NCI-H128 (cell line): ENCODE measurements around the gene SMIM9.
"Not testable (repeated sequence)": the region's sequence is repeated elsewhere in the genome, so short reads cannot be mapped to it uniquely, and the experiment has no call there.

Source experiments
- DNase-seq: peaks from one replicate; lab custom pipeline; 2025; ENCODE audit not compliant: unreplicated experiment; lab: John Stamatoyannopoulos, UW

The SMIM9 gene

DNA sequence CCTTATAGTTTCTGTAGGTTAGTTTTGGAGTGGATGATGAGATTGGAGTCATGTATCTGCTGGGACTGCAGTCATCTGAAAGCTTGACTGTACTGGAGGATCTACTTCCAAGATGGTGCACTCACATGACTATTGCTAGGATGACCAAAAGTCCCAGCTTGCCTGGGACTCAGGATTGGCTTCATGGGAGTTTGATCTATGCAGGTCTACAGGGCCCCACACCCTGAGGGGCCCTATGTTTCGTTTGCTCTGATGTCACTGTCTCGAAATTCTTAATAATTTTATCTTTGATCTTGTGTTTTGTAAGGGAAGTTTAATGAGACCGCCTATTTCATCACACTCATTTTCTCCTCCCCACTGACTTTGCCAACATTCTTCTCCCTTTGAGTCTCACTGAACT, at the start of gene SMIM9:
SMIM9 (minus strand) TSS at position 101 of the 400 bp plus-strand sequence. CDS start 3,806 bp downstream, outside the sequence.
- no peak for DNase-seq

DNA sequence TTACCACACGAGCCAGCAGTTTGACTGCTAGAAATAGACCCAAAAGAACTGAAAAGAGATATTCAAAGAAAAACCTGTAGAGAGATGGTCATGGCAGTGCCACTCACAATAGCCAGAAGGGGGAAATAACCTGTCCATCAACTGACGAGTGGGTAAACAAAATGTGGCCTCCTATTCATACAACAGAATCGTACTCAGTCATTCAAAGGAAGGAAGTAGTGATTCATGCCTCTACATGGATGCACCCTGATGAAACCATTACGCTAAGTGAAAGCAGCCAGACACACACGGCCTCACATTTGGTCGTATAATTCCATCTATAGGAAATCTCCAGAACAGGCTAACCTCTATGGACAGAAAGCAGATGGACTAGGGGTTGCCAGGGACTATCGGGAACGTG, 49.6 kb upstream of the SMIM9 start:
- DNase-seq: not testable (repeated sequence)

DNA sequence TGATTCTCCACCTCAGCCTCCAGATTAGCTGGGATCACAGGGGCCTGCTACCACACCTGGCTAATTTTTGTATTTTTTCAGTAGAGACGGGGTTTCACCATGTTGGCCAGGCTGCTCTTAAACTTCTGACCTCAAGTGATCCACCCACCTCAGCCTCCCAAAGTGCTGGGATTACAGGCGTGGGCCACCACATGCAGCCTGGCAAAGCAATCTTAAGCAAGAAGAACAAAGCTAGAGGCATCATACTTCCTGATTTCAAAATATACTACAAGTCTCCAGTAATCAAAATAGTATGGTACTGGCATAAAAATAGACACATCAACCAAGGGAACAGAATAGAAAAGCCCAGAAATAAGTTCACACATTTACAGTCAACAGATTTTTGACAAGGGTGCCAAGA, 38.9 kb upstream of the SMIM9 start:
- no peak for DNase-seq

DNA sequence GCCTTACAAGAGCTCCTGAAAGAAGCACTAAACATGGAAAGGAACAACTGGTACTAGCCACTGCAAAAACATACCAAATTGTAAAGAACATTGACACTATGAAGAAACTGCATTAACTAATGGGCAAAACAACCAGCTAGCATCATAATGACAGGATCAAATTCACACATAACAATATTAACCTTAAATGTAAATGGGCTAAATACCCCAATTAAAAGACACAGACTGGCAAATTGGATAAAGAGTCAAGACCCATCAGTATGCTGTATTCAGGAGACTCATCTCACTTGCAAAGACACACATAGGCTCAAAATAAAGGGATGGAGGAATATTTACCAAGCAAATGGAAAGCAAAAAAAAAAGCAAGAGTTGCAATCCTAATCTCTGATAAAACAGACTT, 34.1 kb upstream of the SMIM9 start:
- not testable (repeated sequence) for DNase-seq

DNA sequence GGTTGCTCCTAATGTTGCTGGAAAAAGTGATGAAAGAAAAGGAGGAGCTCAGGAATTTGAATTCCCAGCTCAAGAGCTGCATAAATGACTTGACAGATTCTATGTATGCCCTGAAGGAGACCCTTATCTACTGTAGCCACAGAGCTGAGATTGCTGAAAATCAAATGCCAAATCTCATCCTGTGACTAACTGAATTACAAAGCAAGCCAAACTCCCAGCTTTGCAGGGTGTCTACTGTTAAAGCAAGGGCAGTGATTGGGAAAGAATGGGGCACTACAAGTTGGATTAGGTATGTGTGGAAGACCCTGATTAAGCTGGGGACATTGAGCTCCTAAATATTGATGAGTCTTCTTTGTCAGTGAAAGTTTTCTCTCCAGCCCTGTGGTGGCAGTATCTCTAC, 20.8 kb upstream of the SMIM9 start:
- no peak for DNase-seq

DNA sequence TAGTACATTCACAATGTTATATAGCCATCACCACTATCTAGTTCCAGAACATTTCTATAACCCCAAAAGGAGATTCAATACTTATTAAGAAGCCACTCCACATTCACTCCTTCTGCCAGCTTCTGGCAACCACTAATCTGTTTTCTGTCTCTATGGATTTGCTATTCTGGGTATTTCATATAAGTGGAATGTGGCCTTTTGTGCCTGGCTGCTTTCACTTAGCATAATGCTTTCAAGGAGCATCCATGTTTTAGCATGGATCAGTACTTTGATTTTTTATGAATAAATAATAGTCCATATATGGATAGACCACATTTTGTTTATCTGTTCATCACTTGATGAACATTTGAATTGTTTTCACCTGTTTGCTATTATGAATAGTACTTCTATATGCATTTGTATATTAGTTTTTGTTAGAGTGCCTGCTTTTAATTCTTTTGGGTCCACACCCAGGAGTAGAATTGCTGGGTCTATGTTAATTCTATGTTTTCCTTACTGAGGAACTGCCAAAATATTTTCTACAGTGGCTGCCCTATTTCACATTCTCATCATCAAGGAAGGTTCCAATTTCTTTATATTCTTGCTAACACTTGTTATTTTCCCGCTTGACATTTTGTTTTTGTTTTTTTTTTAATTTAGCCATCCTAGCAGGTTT, 16.6 kb upstream of the SMIM9 start:
- no peak for DNase-seq

DNA sequence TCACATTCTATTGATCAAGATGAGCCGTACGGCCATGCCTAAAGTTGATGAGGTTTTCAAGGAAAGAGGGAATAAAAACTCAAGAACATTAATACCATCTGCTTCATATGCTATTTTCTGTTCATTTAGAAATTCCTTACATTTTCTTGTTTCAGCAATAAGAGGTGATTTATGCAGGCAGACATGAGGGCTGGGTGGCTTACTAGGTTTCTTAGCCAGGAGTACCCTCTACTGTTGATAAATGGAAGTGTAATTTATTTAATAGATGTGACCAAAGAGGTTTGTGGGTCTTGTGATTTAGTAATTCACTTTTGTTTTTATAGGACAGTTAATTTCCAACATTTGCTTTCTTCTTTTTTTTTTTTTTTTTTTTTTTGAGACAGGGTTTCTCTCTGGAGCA, 6.4 kb upstream of the SMIM9 start:
- no peak for DNase-seq

DNA sequence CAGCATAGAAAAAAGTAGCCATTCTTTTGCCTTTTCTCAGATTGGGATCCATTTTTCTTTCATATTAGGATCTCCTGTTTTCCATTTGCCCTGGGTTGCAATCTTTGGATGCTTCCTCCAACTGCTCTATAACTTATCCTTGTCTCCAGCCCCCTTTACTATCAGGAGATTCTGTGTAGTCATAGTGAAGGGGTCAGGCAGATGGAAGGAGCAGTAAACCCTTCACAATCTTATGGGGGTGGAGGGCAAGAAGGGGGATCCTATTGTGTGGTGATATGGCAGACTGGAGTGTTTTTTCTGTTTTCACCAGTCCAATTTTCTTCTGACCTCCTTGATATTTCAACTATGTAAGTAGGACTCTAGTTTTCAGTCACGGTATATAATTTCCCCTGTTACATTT, 1.7 kb upstream of the SMIM9 start:
- no peak for DNase-seq

DNA sequence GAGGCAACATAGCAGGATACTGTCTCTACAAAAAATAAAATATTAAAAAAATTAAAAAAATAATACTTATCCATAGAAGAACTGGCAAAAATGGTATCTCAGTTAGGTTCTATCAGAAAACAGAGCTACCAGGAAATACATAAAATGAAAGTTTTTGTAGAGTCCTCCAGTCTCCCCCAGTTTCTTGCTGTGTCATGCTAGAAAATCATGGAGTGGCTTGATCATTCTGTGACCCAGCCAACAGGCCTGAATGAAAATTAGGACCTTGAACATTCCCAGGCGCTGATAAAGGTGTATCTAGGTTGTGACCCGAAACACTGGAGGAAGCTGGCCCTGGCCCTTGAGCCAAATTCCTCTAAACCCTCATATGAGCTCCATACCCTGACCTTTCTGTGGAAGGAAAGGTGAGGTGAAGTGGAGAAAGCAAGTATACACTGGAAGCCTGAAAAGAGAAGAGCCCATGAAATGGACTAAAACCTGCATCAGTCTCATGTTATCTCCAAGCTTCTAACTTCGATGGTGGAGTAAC, 652 bp downstream of the SMIM9 start:
- no peak for DNase-seq

DNA sequence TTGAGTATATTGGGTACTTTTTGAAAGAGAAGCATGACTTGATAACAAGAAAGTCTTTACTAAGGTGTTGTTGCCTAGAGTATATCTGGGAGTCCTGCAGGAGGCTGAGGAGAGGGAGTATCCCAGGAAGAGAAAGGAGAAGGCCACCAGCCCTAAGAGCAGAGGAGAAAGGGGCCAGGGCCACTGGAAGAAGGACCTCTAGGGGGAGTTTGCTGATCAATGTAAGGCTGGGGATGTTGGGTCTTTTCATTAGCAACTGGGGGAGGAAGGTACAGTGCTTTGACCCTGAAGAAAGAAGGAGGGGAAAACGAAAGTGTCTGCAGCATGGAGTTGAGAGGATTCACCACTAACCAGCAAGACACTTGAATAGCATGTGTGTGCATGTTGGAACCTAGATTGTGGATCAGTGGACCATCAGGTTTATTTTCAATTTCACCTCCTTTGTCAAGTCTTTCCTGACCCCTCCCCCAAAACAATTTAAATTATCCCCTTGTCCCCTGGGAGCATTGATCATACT, 4.5 kb downstream of the SMIM9 start:
- no peak for DNase-seq

DNA sequence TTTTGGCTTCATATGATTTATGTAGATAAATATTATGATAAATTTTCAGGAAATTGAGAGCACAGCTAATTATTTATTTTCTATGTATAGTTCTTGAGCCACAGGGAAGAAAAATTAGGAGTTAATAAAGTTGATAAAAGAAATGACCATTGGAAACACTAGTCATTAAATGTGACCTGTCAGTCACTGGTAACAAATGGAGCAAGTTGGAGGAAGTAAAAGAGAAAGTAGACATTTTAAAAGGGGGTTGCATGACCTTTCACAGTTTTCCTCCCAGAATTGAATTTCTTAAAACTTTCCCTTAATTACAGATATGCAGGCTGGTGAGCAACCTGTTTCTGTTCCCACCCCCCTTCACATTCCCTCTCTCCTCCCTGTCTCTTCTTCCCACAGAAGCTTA, 5.3 kb downstream of the SMIM9 start:
- DNase-seq: no peak

DNA sequence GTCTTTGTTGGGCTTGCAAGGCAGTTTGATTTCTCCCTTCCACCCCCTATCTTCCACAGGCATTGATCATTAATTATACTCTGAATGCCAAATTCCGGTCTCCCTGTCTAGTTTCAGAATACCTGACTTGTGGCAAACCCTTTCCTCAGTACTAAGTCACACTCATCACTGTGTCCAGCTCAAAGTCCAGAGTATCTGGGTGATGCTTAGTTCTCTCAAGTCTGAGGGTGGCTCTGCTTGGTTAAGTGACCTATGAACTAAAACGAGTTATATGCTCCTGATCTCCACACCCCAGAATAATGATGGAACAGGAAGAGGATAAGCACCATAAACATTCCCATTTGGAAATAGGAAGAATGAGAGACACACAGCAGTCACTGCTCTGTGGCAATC, 6.5 kb downstream of the SMIM9 start:
- DNase-seq: no peak

DNA sequence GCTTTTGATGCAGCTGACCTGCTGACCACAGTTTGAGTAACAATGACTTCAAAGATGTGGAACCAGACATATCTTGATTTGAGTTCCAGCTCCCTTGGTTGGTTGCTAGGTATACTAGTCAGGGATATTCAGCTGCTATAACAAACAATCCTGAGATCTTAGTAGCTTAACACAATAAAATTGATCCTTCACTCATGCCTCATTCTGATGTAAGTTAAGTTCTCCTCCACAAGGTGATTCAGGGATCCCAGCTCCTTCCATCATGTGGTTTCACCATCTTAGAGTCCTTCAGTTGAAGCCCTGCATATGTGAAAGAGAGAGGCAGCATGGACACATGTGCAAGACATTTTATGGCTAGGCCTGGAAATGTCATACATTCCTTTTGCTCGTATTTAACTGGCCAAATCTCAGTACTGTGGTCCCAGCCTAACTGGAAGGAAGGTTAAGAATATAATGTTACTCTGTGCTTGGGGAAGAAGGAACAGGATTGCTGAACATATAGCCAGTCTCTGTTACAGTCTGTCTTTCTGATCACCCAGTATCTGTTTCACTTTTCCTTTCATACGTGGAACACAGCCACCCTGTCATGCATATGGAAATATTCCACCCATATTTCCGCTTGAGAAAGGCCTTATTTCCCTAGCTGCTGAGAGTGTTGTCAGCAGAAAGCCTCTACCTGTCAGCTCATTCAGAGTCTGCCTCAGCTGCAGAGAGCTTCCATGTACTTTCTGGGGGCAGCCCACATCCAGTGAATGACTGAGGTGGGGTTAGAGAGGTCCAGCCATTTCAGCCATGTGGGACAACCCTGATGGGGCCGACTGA, 7.1 kb downstream of the SMIM9 start:
- DNase-seq: no peak

DNA sequence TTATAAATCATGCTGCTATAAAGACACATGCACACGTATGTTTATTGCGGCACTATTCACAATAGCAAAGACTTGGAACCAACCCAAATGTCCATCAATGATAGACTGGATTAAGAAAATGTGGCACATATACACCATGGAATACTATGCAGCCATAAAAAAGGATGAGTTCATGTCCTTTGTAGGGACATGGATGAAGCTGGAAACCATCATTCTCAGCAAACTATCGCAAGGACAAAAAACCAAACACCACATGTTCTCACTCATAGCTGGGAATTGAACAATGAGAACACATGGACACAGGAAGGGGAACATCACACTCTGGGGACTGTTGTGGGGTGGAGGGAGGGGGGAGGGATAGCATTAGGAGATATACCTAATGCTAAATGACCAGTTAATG, 8.9 kb downstream of the SMIM9 start:
- not testable (repeated sequence) for DNase-seq

DNA sequence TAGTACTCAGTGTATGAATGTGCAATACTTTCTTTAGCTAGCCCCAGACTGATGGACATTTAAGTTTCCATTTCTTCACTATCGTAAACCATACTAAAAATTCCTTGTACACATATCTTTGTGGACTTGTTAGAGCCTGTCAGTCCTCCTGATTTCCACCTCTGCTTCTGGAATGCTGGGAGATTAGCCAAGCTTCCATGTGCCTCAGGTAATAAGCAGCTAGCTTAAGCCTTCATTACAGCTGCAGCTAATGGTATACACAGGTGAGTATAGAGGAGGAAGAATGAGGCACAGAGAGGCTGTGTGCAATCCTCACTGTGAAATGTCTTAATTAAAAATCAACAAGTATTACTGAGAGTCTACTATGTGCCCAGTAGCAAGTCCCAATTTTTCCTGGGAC, 9.8 kb downstream of the SMIM9 start:
- DNase-seq: no peak

DNA sequence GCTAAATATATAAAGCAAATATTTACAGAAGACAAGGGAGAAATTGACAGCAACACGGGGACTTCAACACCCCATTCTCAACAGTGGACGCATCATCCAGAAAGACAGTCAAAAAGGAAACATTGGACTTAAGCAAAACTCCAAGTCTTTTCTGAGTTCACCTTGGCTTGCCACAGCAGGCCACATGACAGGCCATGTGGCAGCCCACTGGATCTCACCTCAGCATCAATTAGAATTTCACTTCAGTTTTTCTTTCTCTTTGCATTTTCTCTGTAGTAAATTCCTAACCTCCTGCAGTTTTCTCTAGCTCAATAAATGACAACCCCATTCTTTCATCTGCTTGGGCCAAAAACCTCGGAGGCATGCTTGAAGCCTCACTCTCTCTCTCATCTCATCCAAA, 12.4 kb downstream of the SMIM9 start:
- DNase-seq: no peak

DNA sequence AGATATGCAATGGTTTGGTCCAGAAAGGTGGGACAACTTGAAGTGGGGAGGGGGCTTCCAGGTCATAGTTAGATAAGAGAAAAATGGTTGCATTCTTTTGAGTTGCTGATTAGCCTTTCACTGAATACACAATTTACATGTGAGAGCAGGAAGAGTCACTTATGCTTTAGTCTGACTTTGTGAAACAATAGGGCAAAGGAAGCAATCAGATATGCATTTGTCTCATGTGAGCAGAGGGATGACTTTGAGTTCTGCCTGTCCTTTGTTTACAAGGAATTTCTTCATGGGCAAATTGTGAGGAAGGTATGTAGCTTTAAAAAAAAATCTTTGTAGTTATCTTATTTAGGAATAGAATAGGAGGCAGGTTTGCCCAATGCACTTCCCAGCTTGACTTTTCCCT, 12.9 kb downstream of the SMIM9 start:
- DNase-seq: no peak

DNA sequence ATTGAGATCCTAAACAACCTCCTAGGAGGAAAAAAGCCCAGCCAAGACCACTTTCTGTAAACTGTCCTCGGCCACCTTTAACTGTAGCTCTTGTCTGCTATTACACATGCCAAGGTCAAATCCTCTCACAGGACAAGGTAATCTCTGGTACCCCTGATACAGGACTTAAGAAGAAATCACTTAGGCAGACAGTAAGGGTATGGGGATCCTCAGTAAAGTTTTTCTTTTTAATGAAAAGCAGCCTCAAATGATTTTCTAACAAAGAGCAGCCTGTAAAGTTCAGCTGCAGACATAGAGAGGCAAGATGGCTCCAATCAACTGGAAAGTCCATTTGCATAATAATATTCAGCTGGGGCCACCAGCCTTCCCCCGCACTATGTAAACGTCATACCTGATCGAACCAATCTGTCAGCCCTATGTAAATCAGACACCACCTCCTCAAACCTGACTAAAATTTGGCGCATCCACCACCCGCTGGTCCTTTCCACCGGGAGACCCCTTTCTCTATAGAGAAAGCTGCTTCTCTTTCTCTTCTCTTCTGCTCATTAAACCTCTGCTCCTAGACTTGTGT, 14.6 kb downstream of the SMIM9 start:
- no peak for DNase-seq

DNA sequence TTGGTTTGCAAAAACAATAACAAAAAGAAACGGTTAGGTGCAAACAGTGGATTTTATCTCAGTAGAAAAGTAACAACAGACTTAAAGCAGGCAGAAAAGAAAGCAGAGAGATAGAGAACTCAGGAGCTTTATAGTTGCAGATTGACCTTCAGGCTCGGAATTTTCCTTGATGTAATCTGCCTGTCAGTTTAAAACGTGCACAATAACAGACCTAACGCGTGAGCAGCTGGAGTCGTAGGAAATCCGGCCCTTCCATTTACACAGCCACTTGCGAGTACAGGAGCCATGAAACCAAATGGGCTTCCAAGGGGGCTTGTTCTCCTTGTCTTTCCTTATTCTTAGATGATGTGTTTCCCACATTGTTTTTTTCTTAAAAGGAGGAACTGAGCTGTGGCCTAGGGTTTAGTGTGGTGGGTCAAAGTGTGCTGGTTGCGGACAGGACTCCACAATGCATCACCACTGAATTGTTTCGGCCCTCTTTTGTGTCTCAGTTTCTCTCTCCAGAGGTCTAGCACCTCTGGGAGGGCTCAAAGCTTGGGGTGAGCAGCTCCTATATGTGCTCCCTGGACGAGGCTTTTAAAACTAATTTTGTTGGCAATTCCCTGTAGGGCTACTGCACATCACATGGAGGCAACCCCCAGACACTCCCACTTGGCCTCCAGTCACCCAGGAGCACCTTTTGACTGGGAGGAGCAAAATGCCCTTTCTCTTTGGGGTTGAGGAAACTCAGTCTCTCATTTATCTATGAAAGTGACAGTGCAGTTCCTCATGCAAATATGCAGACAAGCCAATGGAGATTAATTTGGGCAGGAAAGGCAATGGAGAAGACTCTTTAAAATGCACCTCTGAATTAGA, 15.3 kb downstream of the SMIM9 start:
- no peak for DNase-seq

DNA sequence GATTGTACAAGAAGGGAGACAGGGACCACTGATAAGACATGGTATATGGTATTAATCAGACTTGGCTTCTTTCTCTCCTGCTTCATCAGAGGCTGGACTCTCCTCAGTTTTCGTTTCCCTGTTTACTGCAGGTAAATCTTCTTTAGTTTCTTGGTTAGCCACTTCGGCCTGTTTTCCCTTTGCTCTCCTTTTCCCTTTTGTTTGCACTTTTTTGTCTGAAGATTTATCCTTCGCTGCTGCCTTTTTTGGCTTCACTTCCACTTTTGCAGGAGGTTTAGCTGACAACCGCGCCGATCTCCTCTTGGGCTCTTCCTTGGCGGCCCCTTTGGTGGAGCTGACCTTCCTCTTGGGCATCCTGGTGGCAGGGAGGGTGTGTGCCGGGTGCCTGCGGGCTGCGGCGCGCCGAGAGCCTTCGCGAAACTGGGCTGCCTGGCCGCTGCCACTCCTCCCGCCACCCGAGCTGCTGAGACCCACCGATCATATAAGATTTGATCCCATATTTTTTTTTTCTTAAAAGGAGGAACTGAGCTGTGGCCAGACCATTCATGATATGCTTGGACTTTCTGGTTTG, 17.3 kb downstream of the SMIM9 start:
- not testable (repeated sequence) for DNase-seq
